GM21423 (cell line): ENCODE measurements around the gene ICAM2.
A peak's percentile ranks its signal among the peaks of the same experiment; 100 is the strongest.

Experiments
- ATAC-seq: cut with Tn5 transposase; IDR thresholded peaks from one replicate; pipeline ENCODE4 v1.9.1; 2021; ENCODE audit warnings: mild to moderate bottlenecking, moderate library complexity; ENCODE audit not compliant: unreplicated experiment

Gene ICAM2

DNA sequence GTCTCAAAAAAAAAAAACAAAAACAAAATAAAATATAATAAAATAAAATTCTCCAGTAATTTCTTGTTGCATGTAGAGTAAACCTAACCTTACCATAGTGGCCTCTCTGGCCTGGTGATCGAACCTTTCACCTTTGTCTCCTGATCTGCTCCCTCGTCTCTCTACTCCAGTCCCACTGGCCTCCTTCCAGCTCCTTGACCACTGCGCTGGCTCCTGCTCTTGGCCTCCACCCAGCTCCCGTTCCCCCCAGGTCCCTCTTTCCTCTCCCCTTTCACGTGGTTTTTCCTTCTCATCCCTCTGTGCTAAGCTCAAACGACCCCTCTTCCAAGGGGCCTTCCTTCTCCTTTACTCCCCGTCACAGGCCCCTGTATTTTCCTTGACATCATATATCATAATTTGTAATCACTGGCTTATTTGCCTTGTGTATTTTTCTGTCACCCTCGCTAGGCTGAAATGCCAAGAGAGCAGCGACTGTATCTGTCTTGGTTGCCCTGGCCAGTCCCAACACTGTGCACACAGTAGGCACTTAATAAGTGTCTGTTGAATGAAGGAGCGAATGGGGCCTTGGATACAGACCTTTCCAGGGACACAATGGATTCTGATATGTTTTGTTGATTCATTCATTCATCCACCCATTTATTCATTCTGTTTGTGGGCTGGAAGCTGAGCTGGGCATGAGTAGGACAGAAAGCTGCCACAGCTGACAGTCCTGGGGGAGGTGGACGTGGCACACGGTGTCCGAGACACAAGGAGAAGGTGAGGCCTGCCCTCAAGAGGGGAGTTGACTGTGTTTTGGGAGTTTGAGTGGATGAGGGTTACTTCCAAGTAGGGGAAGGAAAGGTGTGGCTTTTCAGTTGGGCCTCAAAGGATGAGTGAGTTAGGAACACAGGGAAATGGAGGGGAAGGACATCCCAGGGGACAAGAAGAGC, 41.9 kb downstream of the ICAM2 start:
- ATAC-seq = no peak

GRCh38 chr17:63976702-63977101, 43.7 kb downstream of the ICAM2 start:
- ATAC-seq = no peak

- ATAC-seq = no peak
Measured at GRCh38 chr17:63975541-63976092, 44.8 kb downstream of the ICAM2 start.

DNA sequence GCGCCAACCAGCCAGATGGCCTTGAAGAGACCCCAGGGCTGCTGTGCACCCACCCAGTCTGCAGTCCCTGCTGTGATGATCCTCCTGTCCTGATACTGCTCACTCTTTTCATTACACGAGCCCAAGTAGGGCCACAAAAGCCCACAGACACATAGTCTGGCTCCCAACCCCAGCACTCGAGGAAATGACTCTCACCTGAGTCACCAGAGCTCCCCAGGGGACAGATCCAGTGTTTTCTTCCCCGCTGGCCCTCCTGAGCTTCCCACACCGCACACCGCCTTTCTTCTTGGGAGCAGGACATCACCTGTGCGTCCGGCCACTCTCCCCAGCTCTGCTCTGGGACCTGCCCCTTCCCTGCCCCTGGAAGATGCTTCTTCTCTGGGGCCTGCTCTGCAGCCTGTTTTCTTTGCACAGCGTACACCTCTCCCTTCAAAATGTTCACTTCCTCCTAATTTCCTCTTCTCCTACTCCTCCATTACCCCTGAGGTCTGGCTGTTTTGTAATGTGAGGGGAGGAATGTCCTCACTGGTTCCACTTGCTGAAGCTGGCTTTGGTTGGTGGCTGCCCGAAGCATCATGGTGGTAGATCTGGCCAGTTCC, 45.7 kb downstream of the ICAM2 start:
- no peak for ATAC-seq

DNA sequence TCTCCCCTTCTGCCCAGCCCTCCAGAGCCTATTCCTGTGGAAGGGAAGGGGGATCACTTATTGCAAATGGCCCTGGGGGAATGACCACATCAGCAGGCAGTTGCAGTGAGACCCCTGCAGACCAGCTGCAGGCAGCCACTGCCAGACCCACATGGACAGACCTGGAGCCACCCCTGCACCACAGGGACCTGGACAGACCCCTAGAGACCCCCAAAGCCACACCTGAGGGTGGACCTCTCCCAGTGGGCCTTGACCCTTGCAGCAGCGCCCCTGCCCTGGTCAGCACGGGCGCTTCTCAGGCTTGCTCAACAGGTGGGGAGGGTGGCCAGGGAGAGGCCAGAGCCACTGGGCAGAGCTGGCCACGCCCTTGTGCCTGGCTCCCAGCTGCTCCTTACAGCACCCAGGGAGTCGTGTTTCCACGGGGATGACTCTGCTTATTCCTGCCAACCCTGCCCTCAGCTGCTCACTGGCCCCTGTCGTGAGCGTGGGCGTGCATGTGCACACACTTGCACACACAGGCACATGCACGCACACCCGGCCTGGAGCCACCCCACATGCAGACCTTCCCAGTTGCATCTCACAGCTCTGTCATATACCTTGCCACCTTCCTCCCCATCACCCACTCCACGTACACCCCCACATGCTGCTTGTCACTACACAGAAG, 46.4 kb downstream of the ICAM2 start:
- no peak for ATAC-seq

- ATAC-seq = no peak
Measured at GRCh38 chr17:63973247-63973646, 47.2 kb downstream of the ICAM2 start.

- no peak for ATAC-seq
Measured at GRCh38 chr17:63972796-63973195, 47.6 kb downstream of the ICAM2 start, which contains the start of gene SCN4A. Gene SCN4A, minus strand, starts transcription at chr17:63972918. Its CDS starts 77 bp downstream, at chr17:63972841.

DNA sequence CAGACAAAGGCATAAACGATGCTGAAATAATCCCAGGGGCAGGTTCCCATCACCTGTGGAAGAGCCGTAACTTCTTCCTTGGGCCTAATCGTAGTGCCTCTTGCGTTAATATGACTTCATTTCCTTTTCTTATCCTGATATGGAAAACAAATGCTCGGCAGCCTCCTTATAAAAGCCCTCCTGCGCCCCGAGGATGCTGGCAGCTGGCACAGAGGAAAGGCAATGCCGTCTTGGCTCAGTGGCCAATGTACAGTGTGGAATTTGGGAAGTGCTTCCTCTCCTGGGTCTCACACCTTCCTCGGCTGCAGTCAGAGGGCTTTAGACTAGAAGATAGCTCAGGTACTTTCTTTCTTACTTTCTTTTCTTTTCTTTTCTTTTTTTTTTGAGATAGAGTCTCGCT, 51.2 kb downstream of the ICAM2 start:
- ATAC-seq = no peak

GRCh38 chr17:63967953-63968352, 52.5 kb downstream of the ICAM2 start:
- ATAC-seq = no peak

- peak; percentile 62 for ATAC-seq
Measured at GRCh38 chr17:63966646-63967264, 53.7 kb downstream of the ICAM2 start.

- ATAC-seq = no peak
Measured at GRCh38 chr17:63963123-63963522, 57.3 kb downstream of the ICAM2 start.

GRCh38 chr17:63962298-63962744, 58.1 kb downstream of the ICAM2 start:
- no peak for ATAC-seq

DNA sequence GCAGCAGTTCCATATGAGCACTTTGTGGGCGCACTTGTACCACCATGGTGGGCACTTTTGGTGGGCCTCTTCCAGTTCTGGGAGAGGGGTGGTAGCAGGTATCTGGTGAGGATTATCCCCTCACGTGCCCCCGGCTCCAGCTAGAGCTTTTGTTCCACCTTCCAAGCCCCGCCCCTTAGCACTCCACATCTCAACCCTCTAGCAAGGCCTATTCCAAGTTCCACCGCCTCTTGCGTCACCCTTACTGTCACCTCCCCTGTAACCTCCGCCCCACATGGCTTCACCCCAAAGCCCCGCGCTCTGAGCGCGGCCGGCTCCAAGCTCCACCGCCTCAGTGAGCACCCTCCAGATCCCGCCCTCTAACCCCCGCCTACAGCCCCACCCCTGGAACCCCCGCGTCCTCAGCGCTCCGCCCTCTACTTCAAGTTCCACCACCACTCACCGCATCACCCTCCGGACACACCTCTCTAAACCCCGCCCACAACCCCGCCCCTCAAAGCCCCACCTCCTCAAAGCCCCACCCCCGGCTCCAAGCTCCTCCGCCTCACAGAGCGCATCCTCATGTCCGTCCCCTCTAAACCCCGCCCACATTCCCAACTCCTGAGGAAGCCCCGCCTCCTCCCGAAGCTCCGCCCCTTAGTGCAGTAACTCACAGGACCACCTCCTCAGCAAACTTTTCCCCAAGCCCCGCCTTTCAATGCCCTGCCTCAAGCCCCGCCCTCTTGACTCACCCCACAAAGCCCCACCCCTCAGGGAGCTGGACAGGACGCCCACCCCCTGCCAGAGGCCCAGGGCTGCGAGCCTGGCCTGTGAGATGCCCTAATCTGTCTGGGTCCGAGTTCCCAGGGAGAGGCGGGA, 58.8 kb downstream of the ICAM2 start:
- no peak for ATAC-seq

- no peak for ATAC-seq
Measured at GRCh38 chr17:63960430-63960829, 60.0 kb downstream of the ICAM2 start.

DNA sequence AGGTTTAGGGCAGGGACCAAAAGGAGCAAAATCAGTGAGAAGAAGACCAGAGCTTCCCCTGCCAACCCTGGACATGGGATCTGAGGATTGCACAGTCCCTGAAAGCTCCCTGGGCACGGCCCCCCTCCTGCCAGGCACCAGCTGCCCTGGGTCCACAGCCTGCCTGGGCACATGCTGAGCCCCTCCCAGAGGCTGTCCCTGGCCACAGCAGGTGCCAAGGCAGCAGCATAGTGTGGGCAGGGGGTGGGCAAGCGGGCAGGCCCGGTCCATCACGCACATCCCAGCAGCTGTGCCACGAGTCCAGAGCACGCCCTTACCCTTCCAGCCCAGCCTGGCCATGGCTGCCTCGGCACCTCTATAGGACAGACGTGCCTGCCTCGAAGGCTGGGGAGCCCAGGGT, 60.4 kb downstream of the ICAM2 start:
- ATAC-seq = no peak

DNA sequence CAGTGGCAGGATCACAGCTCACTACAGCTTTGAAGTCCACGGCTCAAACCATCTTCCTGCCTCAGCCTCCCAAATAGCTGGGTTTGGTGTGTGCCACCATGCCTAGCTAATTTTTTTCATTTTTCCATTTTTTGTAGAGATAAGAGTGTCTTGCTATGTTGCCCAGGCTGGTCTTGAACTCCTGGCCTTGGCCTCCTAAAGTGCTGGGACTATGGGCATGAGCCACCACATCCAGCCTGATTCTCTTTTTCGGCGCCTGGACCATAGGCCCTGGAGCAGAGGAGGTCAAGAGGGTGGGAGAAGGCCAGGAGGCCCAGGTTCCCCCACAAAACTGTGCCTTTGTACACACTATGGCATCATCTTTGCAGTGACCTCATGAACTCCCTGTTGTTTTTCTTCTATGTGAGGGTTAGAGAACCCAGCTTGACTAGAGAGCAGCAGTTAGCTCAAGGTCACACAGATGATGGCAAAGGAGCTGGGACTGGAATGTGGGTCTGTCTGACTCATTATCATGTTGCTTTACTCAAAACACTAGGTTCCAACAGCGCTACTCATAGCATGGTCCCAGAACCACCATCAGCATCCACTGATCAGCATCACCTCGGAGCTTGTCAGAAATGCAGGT, 64.0 kb downstream of the ICAM2 start:
- ATAC-seq = no peak

GRCh38 chr17:63955791-63956190, 64.6 kb downstream of the ICAM2 start:
- ATAC-seq = no peak

GRCh38 chr17:63955232-63955631, 65.2 kb downstream of the ICAM2 start:
- no peak for ATAC-seq

GRCh38 chr17:63954402-63955063, 65.9 kb downstream of the ICAM2 start:
- ATAC-seq = peak; percentile 64
